ENCODE data around the gene FCHO2.

FCHO2 gene

GRCh38 chr5:73037545-73037944, 81.7 kb downstream of the FCHO2 start:
- no peak for DNase-seq

GRCh38 chr5:73039082-73039481, 83.2 kb downstream of the FCHO2 start:
- DNase-seq, result no peak

- no peak for DNase-seq
Measured at GRCh38 chr5:73042993-73043392, 87.2 kb downstream of the FCHO2 start.

GRCh38 chr5:73044546-73044945, 88.7 kb downstream of the FCHO2 start:
- no peak for DNase-seq

GRCh38 chr5:73045623-73046022, 89.8 kb downstream of the FCHO2 start:
- DNase-seq, result no peak

GRCh38 chr5:73061593-73061992, 105.8 kb downstream of the FCHO2 start:
- no peak for DNase-seq

- no peak for DNase-seq
Measured at GRCh38 chr5:73066466-73066865, 110.6 kb downstream of the FCHO2 start.

GRCh38 chr5:73067213-73067612, 111.4 kb downstream of the FCHO2 start:
- no peak for DNase-seq

GRCh38 chr5:73081093-73081492, 125.3 kb downstream of the FCHO2 start:
- no peak for DNase-seq

- no peak for DNase-seq
Measured at GRCh38 chr5:73088026-73088425, 132.2 kb downstream of the FCHO2 start.

- no peak for DNase-seq
Measured at GRCh38 chr5:73093943-73094342, 138.1 kb downstream of the FCHO2 start.

GRCh38 chr5:73094415-73094814, 138.6 kb downstream of the FCHO2 start:
- no peak for DNase-seq

- no peak for DNase-seq
Measured at GRCh38 chr5:73095564-73096238, 139.9 kb downstream of the FCHO2 start.

GRCh38 chr5:73096239-73096575, 140.4 kb downstream of the FCHO2 start:
- no peak for DNase-seq

GRCh38 chr5:73097740-73098139, 141.9 kb downstream of the FCHO2 start:
- DNase-seq, result no peak

GRCh38 chr5:73100109-73100508, 144.3 kb downstream of the FCHO2 start:
- DNase-seq, result no peak

GRCh38 chr5:73103870-73104299, 148.0 kb downstream of the FCHO2 start:
- DNase-seq, result no peak

GRCh38 chr5:73104326-73104725, 148.5 kb downstream of the FCHO2 start:
- no peak for DNase-seq

GRCh38 chr5:73106335-73106734, 150.5 kb downstream of the FCHO2 start:
- DNase-seq, result no peak

- DNase-seq, result no peak
Measured at GRCh38 chr5:73110190-73110589, 154.3 kb downstream of the FCHO2 start.

- DNase-seq, result no peak
Measured at GRCh38 chr5:73111536-73111935, 155.7 kb downstream of the FCHO2 start.

GRCh38 chr5:73112359-73112758, 156.5 kb downstream of the FCHO2 start:
- DNase-seq, result no peak

GRCh38 chr5:73114044-73114688, 158.3 kb downstream of the FCHO2 start:
- DNase-seq, result no peak

- no peak for DNase-seq
Measured at GRCh38 chr5:73115399-73116051, 159.7 kb downstream of the FCHO2 start.

Measured in GDM1 (cell line).